Naive B cell (primary cell): Measurements from ENCODE around the gene AMER2. TPM values are rescaled to one million over a fixed set of nuclear protein-coding genes. Genes with fewer than 3 reads are reported as not detected.

Experiments used
- ATAC-seq, 2 donors: fragments of 150-1000 bp; cut with Tn5 transposase; 2 replicates each; pipeline ENCODE4 v1.10.0; 2021; ENCODE audit warnings: low read depth in 2 of 2, mild to moderate bottlenecking in 2 of 2, moderate library complexity in 2 of 2
- DNase-seq: peaks from one replicate; pipeline ENCODE4 v3.0.0; 2022
- H3K27ac Mint-ChIP-seq, 6 donors: one replicate each; pipeline ENCODE4 v1.8.0; 2020 to 2022; ENCODE audit warnings: mild to moderate bottlenecking in 6 of 6, mixed read lengths in 6 of 6, moderate library complexity in 5 of 6, inconsistent platforms in 2 of 6
- H3K27me3 Mint-ChIP-seq, 3 donors: one replicate each; pipeline ENCODE4 v1.8.0; 2021 to 2022; ENCODE audit warnings: mixed read lengths in 3 of 3, mild to moderate bottlenecking in 1 of 3
- H3K36me3 Mint-ChIP-seq, 2 donors: one replicate each; pipeline ENCODE4 v1.8.0; 2020 to 2022; ENCODE audit warnings: mixed read lengths in 2 of 2, inconsistent platforms in 1 of 2, mild to moderate bottlenecking in 1 of 2
- H3K4me1 Mint-ChIP-seq, 3 donors: one replicate each; pipeline ENCODE4 v1.8.0; 2020 to 2022; ENCODE audit warnings: mixed read lengths in 3 of 3, inconsistent platforms in 1 of 3, mild to moderate bottlenecking in 1 of 3, moderate library complexity in 1 of 3
- H3K4me3 Mint-ChIP-seq, 8 donors: one replicate each; pipeline ENCODE4 v1.8.0; 2020 to 2022; ENCODE audit warnings: mild to moderate bottlenecking in 8 of 8, mixed read lengths in 8 of 8, moderate library complexity in 8 of 8, inconsistent platforms in 2 of 8
- H3K9me3 Mint-ChIP-seq, 7 donors: one replicate each; pipeline ENCODE4 v1.8.0; 2020 to 2022; ENCODE audit warnings: mixed read lengths in 7 of 7, mild to moderate bottlenecking in 5 of 7, inconsistent platforms in 2 of 7, moderate library complexity in 1 of 7
- polyA plus RNA-seq, 6 donors: library from polyadenylated mRNA; unstranded; fragments of 300-500 nt; fragmentation: Illumina TruSeq; gene quantifications; one replicate each; pipeline ENCODE4 v1.2.3, GENCODE V29; 2021; ENCODE audit warnings: low read depth in 6 of 6

AMER2 gene, protein sequence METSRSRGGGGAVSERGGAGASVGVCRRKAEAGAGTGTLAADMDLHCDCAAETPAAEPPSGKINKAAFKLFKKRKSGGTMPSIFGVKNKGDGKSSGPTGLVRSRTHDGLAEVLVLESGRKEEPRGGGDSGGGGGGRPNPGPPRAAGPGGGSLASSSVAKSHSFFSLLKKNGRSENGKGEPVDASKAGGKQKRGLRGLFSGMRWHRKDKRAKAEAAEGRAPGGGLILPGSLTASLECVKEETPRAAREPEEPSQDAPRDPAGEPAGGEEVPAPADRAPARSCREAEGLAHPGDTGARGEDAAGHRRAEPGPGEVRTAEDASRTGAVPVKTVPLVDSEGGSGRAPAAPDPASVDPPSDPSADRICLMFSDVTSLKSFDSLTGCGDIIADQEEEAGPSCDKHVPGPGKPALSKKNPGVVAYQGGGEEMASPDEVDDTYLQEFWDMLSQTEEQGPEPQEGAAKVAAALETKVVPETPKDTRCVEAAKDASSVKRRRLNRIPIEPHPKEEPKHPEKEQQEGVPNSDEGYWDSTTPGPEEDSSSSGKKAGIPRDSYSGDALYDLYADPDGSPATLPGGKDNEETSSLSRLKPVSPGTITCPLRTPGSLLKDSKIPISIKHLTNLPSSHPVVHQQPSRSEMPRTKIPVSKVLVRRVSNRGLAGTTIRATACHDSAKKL
- not detected for polyA plus RNA-seq

DNA sequence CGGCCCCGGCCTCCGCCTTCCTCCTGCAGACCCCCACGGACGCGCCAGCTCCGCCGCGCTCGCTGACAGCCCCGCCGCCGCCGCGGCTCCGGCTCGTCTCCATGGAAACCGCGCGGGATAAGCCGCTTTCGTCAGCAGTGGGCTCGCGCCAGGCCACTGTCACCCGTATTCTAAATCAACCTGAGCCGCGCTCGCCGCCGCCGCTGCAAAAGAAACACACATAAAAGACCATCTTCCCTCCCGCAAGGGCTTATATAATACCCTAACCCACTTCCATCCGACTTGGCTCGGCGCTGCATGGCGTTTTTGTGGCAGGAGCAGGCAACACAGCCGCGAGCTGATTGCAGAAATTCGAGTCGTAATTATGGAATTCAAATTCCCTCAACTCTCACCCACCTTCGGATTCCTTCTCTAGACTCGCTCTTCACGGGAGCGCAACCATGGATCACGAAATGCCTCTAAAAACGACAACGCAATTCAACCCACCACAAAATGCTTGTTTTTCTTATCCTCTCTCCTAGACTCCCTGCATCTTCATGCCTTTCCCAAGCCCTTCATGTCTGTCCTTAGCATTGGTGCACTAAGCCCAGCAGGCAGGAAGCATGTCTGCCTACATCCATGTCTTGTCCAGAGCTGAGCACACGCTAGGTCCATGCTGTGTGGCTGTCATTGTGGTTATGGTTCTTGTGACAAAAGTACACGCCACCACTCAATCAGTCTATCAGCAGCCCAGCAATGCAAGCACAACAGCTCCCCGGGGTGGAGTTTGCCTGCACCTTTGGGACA, at the start of gene AMER2:
TSS of gene AMER2 (minus strand) at position 772 of the 786 bp plus-strand sequence. CDS start at position 103, 669 bp downstream.
- H3K27me3 Mint-ChIP-seq, result peaks cover 64 to 76% (median 74%) of the 10 kb centered on the region in 3 donors
- peak in 1 of 2 donors; percentile 14 for ATAC-seq
- peak within 1 kb of the TSS in 2 of 6 donors; percentile 50 to 63 for H3K27ac Mint-ChIP-seq
- H3K36me3 Mint-ChIP-seq, result peaks cover 6 to 29% of the 10 kb centered on the region in 2 donors
- peaks cover 0 to 6% (median 0%) of the 10 kb centered on the region in 7 donors for H3K9me3 Mint-ChIP-seq
- DNase-seq, result no peak
- peaks cover 12 to 19% (median 16%) of the 10 kb centered on the region in 3 donors for H3K4me1 Mint-ChIP-seq
- peak within 1 kb of the TSS; percentile 32 to 93 (median 52) for H3K4me3 Mint-ChIP-seq

DNA sequence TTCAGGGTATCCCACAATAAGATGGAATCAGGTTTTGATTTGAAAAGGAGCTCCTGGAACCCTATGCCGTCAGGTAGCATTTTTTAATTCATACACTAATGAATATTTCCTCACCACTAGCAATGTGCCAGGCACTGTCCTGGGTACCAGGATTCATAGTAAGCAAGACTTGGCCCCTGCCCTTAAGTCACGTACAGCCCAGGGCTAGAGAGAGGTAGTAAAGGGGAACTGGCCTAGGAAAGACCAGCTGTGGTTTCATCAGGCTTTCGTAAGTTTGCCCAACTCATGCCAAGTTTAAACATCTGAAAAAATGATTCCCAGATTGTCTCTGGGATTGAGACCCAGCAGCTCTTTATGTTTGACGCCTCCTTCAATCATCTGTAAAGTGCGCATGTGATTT, 45.9 kb upstream of the AMER2 start:
- no peak overlapping the region for H3K27ac Mint-ChIP-seq
- H3K27me3 Mint-ChIP-seq, result peaks cover 16 to 25% (median 20%) of the 10 kb centered on the region in 3 donors
- H3K9me3 Mint-ChIP-seq, result peaks cover 0 to 3% (median 0%) of the 10 kb centered on the region in 7 donors
- DNase-seq (no peak), ATAC-seq (no peak)
- no peaks in the 10 kb centered on the region for H3K36me3 Mint-ChIP-seq
- no peak overlapping the region for H3K4me3 Mint-ChIP-seq
- no peaks in the 10 kb centered on the region for H3K4me1 Mint-ChIP-seq

DNA sequence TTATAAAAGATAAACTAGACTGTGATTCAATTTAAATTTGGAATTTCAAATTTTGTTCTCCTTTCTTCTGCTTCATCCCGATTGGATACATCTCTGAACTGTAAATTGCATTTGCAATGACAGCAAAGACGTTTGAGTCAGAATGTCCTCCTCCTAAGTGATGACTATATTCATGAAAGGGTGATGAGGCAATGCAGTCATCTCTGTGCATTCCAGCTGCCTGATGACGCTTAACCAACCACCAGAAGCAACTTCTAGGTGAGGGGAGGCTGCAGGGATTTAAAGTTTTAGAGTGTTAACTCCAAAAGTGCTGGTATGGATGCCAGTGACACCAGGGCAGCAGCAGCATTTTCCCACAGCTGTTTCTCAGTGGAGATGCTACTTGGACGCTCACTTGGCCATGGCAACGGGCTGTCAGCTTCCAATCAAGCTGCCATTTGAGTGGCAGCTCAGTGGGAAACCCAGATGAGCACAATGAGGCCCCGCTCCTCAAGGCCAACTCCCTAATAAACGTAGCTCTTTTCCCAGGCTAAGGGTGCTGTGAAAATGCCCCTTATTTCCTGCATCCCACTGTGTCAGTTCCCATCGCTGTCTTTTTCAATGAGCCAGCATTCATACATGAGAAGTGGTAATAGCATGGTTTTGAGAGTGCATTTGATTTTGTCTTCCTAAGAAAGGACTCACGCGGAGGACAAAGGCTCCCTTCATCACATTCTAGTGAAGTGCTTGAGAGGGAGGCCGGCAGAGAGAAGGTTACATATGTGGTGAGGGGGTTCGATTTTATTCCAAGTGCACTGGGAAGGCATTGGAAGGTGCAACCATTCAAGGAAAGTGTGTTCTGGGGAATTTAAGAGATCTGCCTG, 45.2 kb upstream of the AMER2 start:
- peaks cover 11 to 17% (median 15%) of the 10 kb centered on the region in 3 donors for H3K27me3 Mint-ChIP-seq
- no peak for ATAC-seq
- no peak for DNase-seq
- H3K36me3 Mint-ChIP-seq, result no peaks in the 10 kb centered on the region
- peaks cover 0 to 3% (median 0%) of the 10 kb centered on the region in 7 donors for H3K9me3 Mint-ChIP-seq
- no peak overlapping the region for H3K27ac Mint-ChIP-seq
- no peaks in the 10 kb centered on the region for H3K4me1 Mint-ChIP-seq
- H3K4me3 Mint-ChIP-seq, result no peak overlapping the region

DNA sequence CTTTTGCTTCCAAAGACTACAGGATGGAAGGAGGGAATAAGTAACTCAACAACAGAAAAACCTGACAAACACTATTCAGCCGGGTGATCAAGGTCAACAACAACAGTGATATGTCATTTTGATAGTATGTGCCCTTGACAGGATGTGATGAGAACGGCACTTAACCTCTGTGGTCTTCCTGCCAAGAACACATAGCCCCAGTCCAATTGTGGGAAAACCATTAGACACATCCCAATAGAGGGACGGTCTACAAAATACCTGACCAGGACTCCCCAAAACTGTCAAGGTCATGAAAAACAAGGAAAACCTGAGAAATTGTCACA, 43.1 kb upstream of the AMER2 start:
- Mint-ChIP-seq H3K4me3 (no peak overlapping the region), H3K27me3 (peaks cover 6 to 17% (median 15%) of the 10 kb centered on the region in 3 donors)
- no peak for ATAC-seq

DNA sequence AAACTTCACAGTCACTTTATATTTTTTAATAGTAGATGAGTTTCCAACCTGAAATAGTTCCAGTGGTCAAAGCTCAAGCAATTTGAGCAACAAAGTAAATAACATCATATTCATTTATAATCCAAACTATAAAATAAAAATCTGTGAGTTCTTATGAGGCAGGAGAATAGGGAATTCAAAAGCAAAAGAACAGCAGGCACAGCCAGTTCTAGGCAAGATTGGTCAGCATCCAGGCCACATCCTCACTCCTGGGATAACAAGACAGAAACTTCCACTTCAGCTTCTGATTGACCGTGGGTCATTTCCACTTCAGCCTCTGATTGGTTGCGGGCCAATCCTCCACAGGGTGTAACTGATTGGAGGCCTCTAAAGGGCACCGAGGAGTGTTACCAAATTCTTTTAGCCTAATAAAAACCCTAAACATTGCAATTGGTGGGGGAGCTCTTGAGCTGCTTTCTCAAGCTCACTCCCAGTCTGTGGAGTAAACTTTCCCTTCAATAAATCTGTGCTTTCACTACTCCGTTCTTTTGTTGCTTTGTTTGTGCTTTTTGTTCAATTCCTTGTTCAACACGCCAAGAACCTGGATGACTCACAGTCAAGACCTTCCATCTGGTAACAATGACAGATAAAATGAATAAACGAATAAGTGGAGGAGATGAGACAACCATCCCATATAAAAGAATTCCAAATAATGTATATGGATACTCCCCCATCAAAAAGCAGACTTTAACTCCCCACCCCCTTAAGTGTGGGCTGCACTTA, 42.6 kb upstream of the AMER2 start:
- DNase-seq (no peak), ATAC-seq (no peak)
- peaks cover 6 to 17% (median 15%) of the 10 kb centered on the region in 3 donors for H3K27me3 Mint-ChIP-seq
- H3K36me3 Mint-ChIP-seq, result no peaks in the 10 kb centered on the region
- no peaks in the 10 kb centered on the region for H3K4me1 Mint-ChIP-seq
- H3K27ac Mint-ChIP-seq, result no peak overlapping the region
- H3K4me3 Mint-ChIP-seq, result no peak overlapping the region
- H3K9me3 Mint-ChIP-seq, result peaks cover 0 to 3% (median 0%) of the 10 kb centered on the region in 7 donors

More for the DNA sequence above, 43.1 kb upstream of the AMER2 start:
- Mint-ChIP-seq H3K4me1 (no peaks in the 10 kb centered on the region), H3K27ac (no peak overlapping the region), H3K36me3 (no peaks in the 10 kb centered on the region), H3K9me3 (peaks cover 0 to 3% (median 0%) of the 10 kb centered on the region in 7 donors)
- no peak for DNase-seq

DNA sequence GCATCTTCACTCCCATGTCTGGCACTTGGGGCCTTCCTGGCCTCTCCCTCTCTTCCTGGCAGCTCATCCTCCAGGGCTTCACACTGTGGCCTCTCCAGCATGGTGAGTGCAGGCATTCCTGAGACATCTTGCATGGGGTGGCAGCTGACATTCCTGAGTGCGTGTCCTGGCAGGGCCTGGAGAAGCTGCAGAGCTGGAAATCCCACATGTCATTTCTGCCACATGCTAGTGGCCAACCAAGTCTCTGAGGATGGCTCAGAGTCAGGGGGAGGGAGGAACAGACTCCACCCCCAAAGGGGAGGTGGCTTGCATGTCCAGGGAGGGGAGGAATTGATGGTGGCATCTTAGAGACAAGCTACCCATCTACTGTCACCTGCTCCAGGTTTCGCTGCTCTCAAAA, 41.6 kb upstream of the AMER2 start:
- H3K9me3 Mint-ChIP-seq, result no peaks in the 10 kb centered on the region
- DNase-seq (no peak), ATAC-seq (no peak)
- H3K4me1 Mint-ChIP-seq, result no peaks in the 10 kb centered on the region
- H3K27me3 Mint-ChIP-seq, result peaks cover 6 to 15% (median 9%) of the 10 kb centered on the region in 3 donors
- no peak overlapping the region for H3K27ac Mint-ChIP-seq
- no peaks in the 10 kb centered on the region for H3K36me3 Mint-ChIP-seq
- no peak overlapping the region for H3K4me3 Mint-ChIP-seq

DNA sequence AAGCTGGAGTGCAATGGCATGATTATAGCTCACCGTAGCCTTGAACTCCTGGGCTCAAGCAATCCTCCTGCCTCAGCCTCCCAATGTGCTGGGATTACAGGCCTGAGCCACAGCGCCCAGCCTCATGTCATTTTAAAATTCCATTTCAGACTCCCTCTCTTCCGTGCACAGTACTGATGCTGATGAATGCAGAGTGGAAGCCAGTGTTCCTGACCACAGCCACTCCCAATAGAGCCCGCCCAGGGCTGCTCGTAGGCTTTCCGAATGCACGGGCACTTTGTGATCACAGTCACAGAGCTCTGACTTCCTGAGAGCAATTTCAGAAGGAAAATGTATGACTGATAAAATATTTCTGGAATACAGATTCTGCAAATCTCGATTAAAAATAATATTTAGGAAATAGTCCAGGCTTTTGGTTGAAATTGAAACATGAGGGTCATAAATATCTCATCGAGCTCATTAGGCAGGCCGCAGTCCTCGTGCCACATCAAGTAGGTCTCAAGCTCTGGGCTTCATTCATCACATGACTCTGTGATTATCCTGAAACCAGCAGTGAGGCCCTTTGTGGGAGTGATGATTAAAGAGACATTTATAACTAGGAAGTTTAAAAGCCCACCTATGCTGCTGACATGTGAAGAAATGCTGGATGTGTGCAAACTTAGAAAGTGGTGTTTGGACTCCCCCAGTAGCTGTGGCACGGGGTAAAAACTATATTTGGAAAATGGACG, 38.9 kb upstream of the AMER2 start:
- H3K9me3 Mint-ChIP-seq, result no peaks in the 10 kb centered on the region
- H3K27ac Mint-ChIP-seq, result peak overlapping the region in 1 of 6 donors; percentile 38
- peaks cover 8 to 23% (median 16%) of the 10 kb centered on the region in 3 donors for H3K27me3 Mint-ChIP-seq
- no peaks in the 10 kb centered on the region for H3K36me3 Mint-ChIP-seq
- no peak for ATAC-seq
- DNase-seq, result no peak
- H3K4me1 Mint-ChIP-seq, result no peaks in the 10 kb centered on the region
- no peak overlapping the region for H3K4me3 Mint-ChIP-seq

DNA sequence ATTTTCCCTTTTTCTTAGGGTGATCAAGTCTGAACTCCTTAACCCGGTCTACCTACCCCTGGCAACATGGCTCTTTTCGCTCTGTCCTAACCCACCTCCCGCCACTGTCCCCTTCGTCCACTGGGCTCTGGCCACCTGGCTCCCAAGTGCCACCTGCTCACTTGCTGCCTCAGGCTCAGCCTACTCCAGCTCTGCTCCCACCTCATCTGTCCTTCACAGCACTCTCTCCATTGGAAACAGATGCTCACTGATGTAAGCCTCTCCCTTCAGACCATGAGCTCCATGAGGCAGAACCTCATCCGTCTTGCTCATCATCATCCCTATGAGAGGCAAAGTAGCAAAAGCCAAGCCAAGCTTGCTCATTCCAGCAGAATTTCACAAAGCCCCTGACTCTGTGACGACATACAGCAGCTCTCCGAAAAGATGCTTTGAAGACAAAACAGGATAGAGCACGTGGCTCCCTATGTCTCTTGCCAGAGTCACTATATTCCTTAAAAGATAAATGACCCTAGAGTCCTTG, 35.3 kb upstream of the AMER2 start:
- Mint-ChIP-seq H3K36me3 (no peaks in the 10 kb centered on the region), H3K9me3 (no peaks in the 10 kb centered on the region), H3K27ac (no peak overlapping the region), H3K4me3 (no peak overlapping the region), H3K27me3 (peaks cover 19 to 29% (median 23%) of the 10 kb centered on the region in 3 donors), H3K4me1 (peaks cover 0 to 1% (median 0%) of the 10 kb centered on the region in 3 donors)
- ATAC-seq, result no peak
- DNase-seq, result no peak

DNA sequence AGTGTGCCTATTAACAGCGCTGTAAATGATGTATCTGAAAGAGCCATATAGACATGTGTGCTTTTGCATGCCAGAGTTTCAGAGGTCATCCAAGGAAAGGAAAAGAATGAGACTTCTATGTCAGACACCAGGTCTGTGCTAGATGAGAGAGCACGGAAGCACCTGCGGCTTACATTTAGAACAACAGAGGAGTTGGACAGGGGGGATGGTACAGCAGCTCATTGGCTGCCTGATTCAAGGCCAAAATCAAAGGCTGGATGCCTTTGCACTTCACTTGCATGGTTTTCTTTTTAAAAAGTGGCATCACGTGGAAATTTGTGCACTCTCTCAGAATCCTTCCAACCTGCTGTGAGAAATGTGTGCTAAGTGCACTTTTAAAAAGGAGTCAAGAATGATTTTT, 32.8 kb upstream of the AMER2 start:
- DNase-seq, result no peak
- peaks cover 0 to 1% (median 0%) of the 10 kb centered on the region in 3 donors for H3K4me1 Mint-ChIP-seq
- ATAC-seq, result no peak
- H3K4me3 Mint-ChIP-seq, result no peak overlapping the region
- peaks cover 19 to 37% (median 23%) of the 10 kb centered on the region in 3 donors for H3K27me3 Mint-ChIP-seq
- no peaks in the 10 kb centered on the region for H3K36me3 Mint-ChIP-seq
- no peak overlapping the region for H3K27ac Mint-ChIP-seq
- peaks cover 0 to 5% (median 0%) of the 10 kb centered on the region in 7 donors for H3K9me3 Mint-ChIP-seq

DNA sequence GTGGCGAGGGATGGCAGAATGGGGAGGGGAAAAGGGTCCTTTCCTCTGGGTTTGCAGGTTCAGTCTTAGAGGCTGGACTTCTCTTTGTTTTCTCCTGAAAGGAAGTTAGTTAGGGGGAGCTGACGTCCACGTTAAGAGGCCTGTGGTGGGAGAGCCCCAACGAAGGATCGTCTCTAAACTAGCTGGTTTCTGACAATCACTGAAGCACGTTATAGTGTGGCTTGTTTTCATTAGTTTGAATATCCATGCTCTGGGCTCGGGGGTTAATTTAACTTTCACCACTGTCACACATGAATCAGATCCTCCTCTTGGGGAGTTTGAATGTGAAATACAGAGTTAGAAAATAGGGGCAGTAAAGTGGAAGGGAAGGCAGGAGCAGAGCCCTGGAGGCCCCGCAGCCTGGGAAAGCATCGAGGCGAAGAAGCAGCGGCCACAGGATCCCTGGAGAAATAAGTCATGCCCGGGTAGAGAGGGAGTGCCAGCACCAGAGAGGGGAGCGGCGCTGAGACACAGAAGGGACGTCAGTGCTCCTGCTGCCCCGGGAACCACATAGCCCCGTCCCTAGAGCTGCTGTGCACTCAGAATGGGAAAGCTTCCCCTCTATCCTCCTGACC, 31.1 kb upstream of the AMER2 start:
- H3K9me3 Mint-ChIP-seq, result peaks cover 0 to 5% (median 0%) of the 10 kb centered on the region in 7 donors
- no peaks in the 10 kb centered on the region for H3K36me3 Mint-ChIP-seq
- peaks cover 19 to 37% (median 19%) of the 10 kb centered on the region in 3 donors for H3K27me3 Mint-ChIP-seq
- H3K4me1 Mint-ChIP-seq, result peaks cover 0 to 1% (median 0%) of the 10 kb centered on the region in 3 donors
- no peak for DNase-seq
- H3K27ac Mint-ChIP-seq, result no peak overlapping the region
- ATAC-seq, result no peak
- no peak overlapping the region for H3K4me3 Mint-ChIP-seq

DNA sequence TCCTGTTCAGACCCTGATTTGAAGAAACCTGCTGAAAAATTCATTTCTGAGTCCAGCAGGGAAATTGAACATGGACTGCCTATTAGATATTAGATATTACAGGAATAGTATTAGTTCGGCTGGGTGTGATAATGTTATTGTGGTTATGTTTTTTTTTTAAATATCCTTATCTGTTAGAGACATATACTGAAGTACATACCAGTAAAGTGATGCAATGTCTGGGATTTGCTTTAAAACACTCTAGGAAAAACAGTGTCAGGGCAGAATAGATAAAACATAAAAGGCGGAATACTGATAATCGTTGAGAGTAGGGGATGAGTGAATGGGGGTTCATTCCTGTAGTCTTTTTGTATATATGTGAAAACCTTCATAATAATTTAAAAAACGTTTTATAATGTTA, 28.7 kb upstream of the AMER2 start:
- Mint-ChIP-seq H3K4me3 (no peak overlapping the region), H3K9me3 (peaks cover 0 to 5% (median 0%) of the 10 kb centered on the region in 7 donors), H3K27ac (no peak overlapping the region), H3K4me1 (peaks cover 0 to 1% (median 0%) of the 10 kb centered on the region in 3 donors), H3K27me3 (peaks cover 6 to 44% (median 29%) of the 10 kb centered on the region in 3 donors), H3K36me3 (no peaks in the 10 kb centered on the region)
- DNase-seq (no peak), ATAC-seq (no peak)
